Chondrocyte (in vitro differentiated cells): Measurements from ENCODE around the gene DXO. TPM values are rescaled to one million over a fixed set of nuclear protein-coding genes. Genes with fewer than 3 reads are reported as not detected.
A peak's percentile ranks its signal among the peaks of the same experiment; 100 is the strongest.

ENCODE experiments used
- DNase-seq: peaks from one replicate; pipeline ENCODE4 v3.0.0; 2021; ENCODE audit warnings: mixed read lengths, low spot score
- H3K27ac Mint-ChIP-seq: one replicate; pipeline ENCODE4 v1.8.0; 2021; ENCODE audit warnings: mild to moderate bottlenecking, moderate library complexity, mixed read lengths; ENCODE audit not compliant: unreplicated experiment
- H3K27me3 Mint-ChIP-seq: 2 replicates; pipeline ENCODE4 v1.8.0; 2021; ENCODE audit warnings: low read depth, mixed read lengths
- H3K36me3 Mint-ChIP-seq: 2 replicates; pipeline ENCODE4 v1.8.0; 2021; ENCODE audit warnings: low read depth, mixed read lengths
- H3K4me1 Mint-ChIP-seq: 2 replicates; pipeline ENCODE4 v1.8.0; 2021; ENCODE audit warnings: low read depth, mild to moderate bottlenecking, mixed read lengths
- H3K4me3 Mint-ChIP-seq: one replicate; pipeline ENCODE4 v1.8.0; 2021; ENCODE audit warnings: mild to moderate bottlenecking, moderate library complexity, mixed read lengths; ENCODE audit not compliant: unreplicated experiment
- H3K9me3 Mint-ChIP-seq: 2 replicates; pipeline ENCODE4 v1.8.0; 2021; ENCODE audit warnings: low read depth, mixed read lengths
- microRNA-seq: library from miRNA; unstranded; fragments of <30 nt; microRNA quantifications from one replicate; pipeline ENCODE4 v1.2.0, GENCODE V29; 2020; ENCODE audit warnings: borderline number of aligned reads
- total RNA-seq: library from RNA; stranded (reverse); gene quantifications from 3 replicates; pipeline ENCODE4 v1.2.1, GENCODE V29; 2021
- TF ChIP-seq, protein P1 (sequence below): fragments of 200-600 bp; sonication (generic); IDR thresholded peaks from 2 replicates; pipeline ENCODE4 v1.5.0; 2021; ENCODE audit warnings: antibody characterized with exemption, mild to moderate bottlenecking, moderate library complexity

DXO gene
- total RNA-seq, 1 donor from 2014 or later, result 25.9 TPM

DNA sequence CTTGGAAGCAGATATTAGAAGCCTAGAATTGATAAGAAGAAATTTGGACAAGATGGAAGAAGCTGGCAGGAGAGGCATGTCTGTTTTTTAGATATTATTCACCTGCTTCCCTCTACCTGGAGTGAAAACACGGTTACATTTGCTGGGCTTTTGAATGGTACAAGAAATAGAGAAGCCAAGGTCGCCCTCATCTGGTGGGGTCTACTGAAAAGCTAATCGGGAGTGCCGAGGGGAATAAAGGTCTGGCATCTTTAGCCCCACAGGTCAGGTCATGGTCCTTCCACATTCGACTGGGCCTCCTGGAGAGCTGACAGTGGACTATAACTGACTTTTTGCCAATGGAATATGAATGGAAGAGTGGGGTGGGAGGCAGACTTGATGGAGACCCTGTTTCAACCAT is 49.0 kb downstream of the DXO start:
- TF ChIP-seq, protein P1, sequence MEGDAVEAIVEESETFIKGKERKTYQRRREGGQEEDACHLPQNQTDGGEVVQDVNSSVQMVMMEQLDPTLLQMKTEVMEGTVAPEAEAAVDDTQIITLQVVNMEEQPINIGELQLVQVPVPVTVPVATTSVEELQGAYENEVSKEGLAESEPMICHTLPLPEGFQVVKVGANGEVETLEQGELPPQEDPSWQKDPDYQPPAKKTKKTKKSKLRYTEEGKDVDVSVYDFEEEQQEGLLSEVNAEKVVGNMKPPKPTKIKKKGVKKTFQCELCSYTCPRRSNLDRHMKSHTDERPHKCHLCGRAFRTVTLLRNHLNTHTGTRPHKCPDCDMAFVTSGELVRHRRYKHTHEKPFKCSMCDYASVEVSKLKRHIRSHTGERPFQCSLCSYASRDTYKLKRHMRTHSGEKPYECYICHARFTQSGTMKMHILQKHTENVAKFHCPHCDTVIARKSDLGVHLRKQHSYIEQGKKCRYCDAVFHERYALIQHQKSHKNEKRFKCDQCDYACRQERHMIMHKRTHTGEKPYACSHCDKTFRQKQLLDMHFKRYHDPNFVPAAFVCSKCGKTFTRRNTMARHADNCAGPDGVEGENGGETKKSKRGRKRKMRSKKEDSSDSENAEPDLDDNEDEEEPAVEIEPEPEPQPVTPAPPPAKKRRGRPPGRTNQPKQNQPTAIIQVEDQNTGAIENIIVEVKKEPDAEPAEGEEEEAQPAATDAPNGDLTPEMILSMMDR, result peak; percentile 35
- DNase-seq, result no peak
- Mint-ChIP-seq H3K36me3 (no peaks in the 10 kb centered on the region), H3K27me3 (no peaks in the 10 kb centered on the region), H3K4me1 (no peaks in the 10 kb centered on the region), H3K9me3 (no peaks in the 10 kb centered on the region), H3K27ac (no peak overlapping the region), H3K4me3 (no peak overlapping the region)

DNA sequence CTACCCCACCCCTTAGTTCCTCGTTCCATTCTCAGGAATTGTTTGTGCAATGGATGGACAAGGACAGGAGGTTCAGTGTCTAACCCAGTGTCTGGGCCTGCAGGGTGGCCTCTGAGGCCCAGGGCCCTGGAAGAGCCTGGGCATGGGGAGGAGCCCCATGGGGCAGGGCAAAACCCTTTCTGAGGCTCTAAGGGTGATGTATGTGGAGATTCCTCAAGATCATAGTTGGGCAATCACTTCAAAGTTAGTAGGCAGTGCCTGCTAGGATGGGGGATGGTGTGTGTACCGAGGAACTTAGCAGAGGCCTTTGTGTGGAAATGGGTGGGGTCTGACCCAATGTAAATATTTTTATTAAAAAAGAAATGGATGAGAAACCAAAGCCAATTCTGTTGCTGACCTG is 51.1 kb downstream of the DXO start:
- no peak for DNase-seq
- Mint-ChIP-seq H3K27me3 (peaks cover 2% of the 10 kb centered on the region), H3K27ac (no peak overlapping the region), H3K36me3 (no peaks in the 10 kb centered on the region), H3K4me1 (no peaks in the 10 kb centered on the region), H3K4me3 (no peak overlapping the region), H3K9me3 (no peaks in the 10 kb centered on the region)
- TF ChIP-seq, protein P1, result no peak

Small RNA genes lying within 50 kb of the gene (microRNA-seq; reads per million reads assigned to microRNA genes)
- not detected for gene MIR1236

Other genes with a start within 250 kb of the DXO start
- gene MPIG6B, start 248.8 kb downstream of the DXO start, total RNA-seq, result not detected in 3 replicates
- 66.4 to 99.6 TPM (median 95.7 TPM) in 3 replicates for gene DDAH2, start 242.8 kb downstream of the DXO start, total RNA-seq
- 256 to 328 TPM (median 317 TPM) in 3 replicates for gene CLIC1, start 235.6 kb downstream of the DXO start, total RNA-seq
- gene MSH5, start 232.1 kb downstream of the DXO start, total RNA-seq, result 8.4 to 17.4 TPM (median 9.4 TPM) in 3 replicates
- gene SAPCD1, start 209.5 kb downstream of the DXO start, total RNA-seq, result 1.3 to 2.4 TPM (median 1.4 TPM) in 3 replicates
- gene VWA7, start 194.8 kb downstream of the DXO start, total RNA-seq, result 0.15 to 0.62 TPM (median 0.17 TPM) in 3 replicates
- gene VARS1, start 176.4 kb downstream of the DXO start, total RNA-seq, result 71.1 to 101 TPM (median 71.9 TPM) in 3 replicates
- 35.0 to 42.5 TPM (median 35.7 TPM) in 3 replicates for gene LSM2, start 165.2 kb downstream of the DXO start, total RNA-seq
- 0.89 to 1.5 TPM (median 1.00 TPM) in 3 replicates for gene HSPA1L, start 156.9 kb downstream of the DXO start, total RNA-seq
- 23.0 to 46.3 TPM (median 46.2 TPM) in 3 replicates for gene HSPA1A, start 156.6 kb downstream of the DXO start, total RNA-seq
- gene HSPA1B, start 144.4 kb downstream of the DXO start, total RNA-seq, result 46.8 to 57.9 TPM (median 50.4 TPM) in 3 replicates
- gene NEU1, start 109.3 kb downstream of the DXO start, total RNA-seq, result 63.8 to 67.5 TPM (median 64.2 TPM) in 3 replicates
- gene SLC44A4, start 93.1 kb downstream of the DXO start, total RNA-seq, result not detected in 3 replicates
- 37.7 to 53.0 TPM (median 40.0 TPM) in 3 replicates for gene EHMT2, start 74.4 kb downstream of the DXO start, total RNA-seq
- 6.3 to 7.6 TPM (median 6.7 TPM) in 3 replicates for gene ZBTB12, start 70.1 kb downstream of the DXO start, total RNA-seq
- gene C2, start 44.4 kb downstream of the DXO start, total RNA-seq, result 0.52 to 1.5 TPM (median 0.56 TPM) in 3 replicates
- gene CFB, start 26.0 kb downstream of the DXO start, total RNA-seq, result 2.3 to 3.2 TPM (median 2.6 TPM) in 3 replicates
- gene NELFE, start 13.2 kb downstream of the DXO start, total RNA-seq, result 43.5 to 59.3 TPM (median 50.6 TPM) in 3 replicates
- gene SKIC2, start 13.0 kb downstream of the DXO start, total RNA-seq, result 56.9 to 85.6 TPM (median 61.2 TPM) in 3 replicates
- gene C4A, start 9.9 kb upstream of the DXO start, total RNA-seq, result 7.2 to 13.3 TPM (median 10.5 TPM) in 3 replicates
- gene C4B, start 42.7 kb upstream of the DXO start, total RNA-seq, result 7.3 to 10.3 TPM (median 9.6 TPM) in 3 replicates
- 0.30 to 0.68 TPM (median 0.41 TPM) in 3 replicates for gene CYP21A2, start 66.3 kb upstream of the DXO start, total RNA-seq
- gene TNXB, start 137.2 kb upstream of the DXO start, total RNA-seq, result 1.9 to 2.9 TPM (median 2.3 TPM) in 3 replicates
- 68.0 to 86.5 TPM (median 68.7 TPM) in 3 replicates for gene ATF6B, start 156.1 kb upstream of the DXO start, total RNA-seq
- gene FKBPL, start 158.2 kb upstream of the DXO start, total RNA-seq, result 4.3 to 6.3 TPM (median 4.9 TPM) in 3 replicates
- 0.73 to 1.6 TPM (median 1.3 TPM) in 3 replicates for gene PRRT1, start 179.8 kb upstream of the DXO start, total RNA-seq
- gene PPT2, start 182.0 kb upstream of the DXO start, total RNA-seq, result 35.6 to 37.9 TPM (median 35.8 TPM) in 3 replicates
- gene EGFL8, start 192.5 kb upstream of the DXO start, total RNA-seq, result 14.3 to 16.3 TPM (median 15.4 TPM) in 3 replicates
- gene AGPAT1, start 203.9 kb upstream of the DXO start, total RNA-seq, result 66.7 to 77.2 TPM (median 67.0 TPM) in 3 replicates
- 45.2 to 48.0 TPM (median 45.2 TPM) in 3 replicates for gene RNF5, start 206.3 kb upstream of the DXO start, total RNA-seq
- gene AGER, start 212.1 kb upstream of the DXO start, total RNA-seq, result 2.6 to 4.9 TPM (median 3.6 TPM) in 3 replicates
- 58.6 to 66.5 TPM (median 66.3 TPM) in 3 replicates for gene PBX2, start 218.1 kb upstream of the DXO start, total RNA-seq
- 3.6 to 5.6 TPM (median 5.4 TPM) in 3 replicates for gene GPSM3, start 220.5 kb upstream of the DXO start, total RNA-seq